Neuronal stem cell (in vitro differentiated cells): ENCODE measurements around the gene GRIP2.
A peak's percentile ranks its signal among the peaks of the same experiment; 100 is the strongest.

Experiments
- DNase-seq: peaks from one replicate; pipeline ENCODE4 v3.0.0-alpha.2; 2013; ENCODE audit warnings: low spot score
- H2AFZ ChIP-seq: one replicate; pipeline ENCODE4 v1.6.1; 2013; ENCODE audit warnings: mild to moderate bottlenecking, low read length, inconsistent platforms
- H2AK5ac ChIP-seq: 2 replicates; pipeline ENCODE4 v1.6.1; 2013; ENCODE audit warnings: low read depth, mild to moderate bottlenecking, inconsistent platforms, low read length, moderate library complexity, mixed read lengths
- H2BK120ac ChIP-seq: 2 replicates; pipeline ENCODE4 v1.6.1; 2013; ENCODE audit warnings: low read depth, mild to moderate bottlenecking, inconsistent platforms, low read length, moderate library complexity, mixed read lengths
- H2BK12ac ChIP-seq: one replicate; pipeline ENCODE4 v1.6.1; 2013; ENCODE audit warnings: low read length, inconsistent platforms
- H2BK15ac ChIP-seq: 2 replicates; pipeline ENCODE4 v1.6.1; 2013; ENCODE audit warnings: mild to moderate bottlenecking, low read length, inconsistent platforms, mixed read lengths
- H2BK5ac ChIP-seq: one replicate; pipeline ENCODE4 v1.6.1; 2013; ENCODE audit warnings: inconsistent platforms, mild to moderate bottlenecking, low read length, moderate library complexity
- H3K14ac ChIP-seq: one replicate; pipeline ENCODE4 v1.6.1; 2013; ENCODE audit warnings: low read length, inconsistent platforms
- H3K18ac ChIP-seq: 2 replicates; pipeline ENCODE4 v1.6.1; 2013; ENCODE audit warnings: low read length, inconsistent platforms
- H3K23ac ChIP-seq: 2 replicates; pipeline ENCODE4 v1.6.1; 2013; ENCODE audit warnings: low read depth, mild to moderate bottlenecking, mixed read lengths, low read length, inconsistent platforms; ENCODE audit not compliant: poor library complexity
- H3K27ac ChIP-seq: replicated peaks from 3 replicates; pipeline ENCODE4 v1.5.1; 2013; ENCODE audit warnings: low read length, inconsistent platforms
- H3K27me3 ChIP-seq, 3 experiments: 2 replicates each; pipeline ENCODE4 v1.6.1; 2013; ENCODE audit warnings: low read length in 3 of 3, mild to moderate bottlenecking in 2 of 3, inconsistent platforms in 1 of 3, low read depth in 1 of 3, mixed read lengths in 1 of 3, moderate library complexity in 1 of 3; ENCODE audit not compliant: control insufficient read depth in 3 of 3, insufficient read depth in 3 of 3
- H3K36me3 ChIP-seq, 2 donors: replicated peaks in 1 of 2; 2 replicates each; pipeline ENCODE4 v1.6.1; 2013; ENCODE audit warnings: low read length in 2 of 2; ENCODE audit not compliant: control insufficient read depth in 2 of 2, insufficient read depth in 2 of 2
- H3K4ac ChIP-seq: 2 replicates; pipeline ENCODE4 v1.6.1; 2013; ENCODE audit warnings: inconsistent platforms, mild to moderate bottlenecking, low read length, moderate library complexity
- H3K4me1 ChIP-seq, 2 donors: 1 replicate in 1 of 2; 2 replicates in 1 of 2; pipeline ENCODE4 v1.6.1; 2013; ENCODE audit warnings: low read length in 2 of 2, low read depth in 1 of 2; ENCODE audit not compliant: control insufficient read depth in 2 of 2, insufficient read depth in 1 of 2
- H3K4me2 ChIP-seq: one replicate; pipeline ENCODE4 v1.6.1; 2013; ENCODE audit warnings: mild to moderate bottlenecking, low read length, inconsistent platforms; ENCODE audit not compliant: insufficient read depth, poor library complexity, severe bottlenecking
- H3K4me3 ChIP-seq, 2 donors: 2 replicates each; pipeline ENCODE4 v1.5.1; 2013; ENCODE audit warnings: low read length in 2 of 2, mild to moderate bottlenecking in 2 of 2, inconsistent platforms in 1 of 2, moderate library complexity in 1 of 2
- H3K79me1 ChIP-seq: one replicate; pipeline ENCODE4 v1.6.1; 2013; ENCODE audit warnings: low read depth, mild to moderate bottlenecking, inconsistent platforms, low read length, moderate library complexity
- H3K9ac ChIP-seq: one replicate; pipeline ENCODE4 v1.6.1; 2013; ENCODE audit warnings: mild to moderate bottlenecking, low read depth, low read length, inconsistent platforms; ENCODE audit not compliant: poor library complexity
- H3K9me3 ChIP-seq, 2 donors: replicated peaks in 1 of 2; 2 replicates each; pipeline versions ENCODE3 to v1.6.1; 2013; ENCODE audit warnings: low read length in 2 of 2, mild to moderate bottlenecking in 2 of 2, inconsistent platforms in 1 of 2, low read depth in 1 of 2, mixed read lengths in 1 of 2, moderate library complexity in 1 of 2; ENCODE audit not compliant: control insufficient read depth in 2 of 2, insufficient read depth in 1 of 2
- H4K8ac ChIP-seq: one replicate; pipeline ENCODE4 v1.6.1; 2013; ENCODE audit warnings: low read depth, mild to moderate bottlenecking, inconsistent platforms, low read length, moderate library complexity
- H4K91ac ChIP-seq: one replicate; pipeline ENCODE4 v1.6.1; 2013; ENCODE audit warnings: low read length, low read depth, mild to moderate bottlenecking, inconsistent platforms; ENCODE audit not compliant: poor library complexity
- WGBS, 2 donors: extraction: QIAGEN DNeasy Blood & Tissue Kit; methylation state at CpG; one replicate each; pipeline ENCODE4 v1.1.7; 2013; ENCODE audit warnings: missing lambda C conversion rate in 2 of 2, mixed read lengths in 1 of 2; ENCODE audit not compliant: insufficient read length in 2 of 2, insufficient replicate concordance in 1 of 2; ENCODE audit errors: extremely low coverage in 2 of 2; 5-methylcytosine and 5-hydroxymethylcytosine counted together

Gene GRIP2

DNA sequence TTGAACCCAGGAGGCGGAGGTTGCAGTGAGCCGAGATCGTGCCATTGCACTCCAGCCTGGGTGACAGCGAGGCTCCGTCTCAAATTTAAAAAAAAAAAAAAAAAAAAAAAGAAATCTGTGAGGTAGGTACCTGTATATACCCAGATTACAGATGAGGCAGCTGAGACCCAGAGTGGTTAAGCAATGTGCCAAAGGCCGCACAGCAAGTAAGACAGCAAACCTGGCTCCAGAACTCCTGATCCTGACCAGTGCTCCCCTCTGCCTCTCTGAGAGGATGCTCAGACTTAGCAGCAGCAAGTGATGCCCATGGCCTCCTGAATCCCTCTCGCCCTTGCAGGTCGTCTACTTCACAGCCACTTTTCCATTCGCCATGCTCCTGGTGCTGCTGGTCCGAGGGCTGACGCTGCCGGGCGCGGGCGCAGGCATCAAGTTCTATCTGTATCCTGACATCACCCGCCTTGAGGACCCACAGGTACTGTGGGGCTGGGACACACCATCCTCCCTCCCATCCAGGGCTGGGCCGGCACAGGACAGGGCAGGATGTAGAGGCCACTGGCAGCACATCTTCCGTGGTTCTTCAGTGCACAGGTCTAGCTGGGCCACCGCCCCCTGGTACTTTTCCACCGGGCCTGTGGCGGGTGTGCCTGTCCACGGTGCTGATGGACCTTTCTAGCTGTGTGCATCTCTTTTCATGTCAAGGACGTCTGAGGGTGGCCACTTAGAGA, 73.8 kb downstream of the GRIP2 start:
- H2BK15ac ChIP-seq, result no peak overlapping the region

DNA sequence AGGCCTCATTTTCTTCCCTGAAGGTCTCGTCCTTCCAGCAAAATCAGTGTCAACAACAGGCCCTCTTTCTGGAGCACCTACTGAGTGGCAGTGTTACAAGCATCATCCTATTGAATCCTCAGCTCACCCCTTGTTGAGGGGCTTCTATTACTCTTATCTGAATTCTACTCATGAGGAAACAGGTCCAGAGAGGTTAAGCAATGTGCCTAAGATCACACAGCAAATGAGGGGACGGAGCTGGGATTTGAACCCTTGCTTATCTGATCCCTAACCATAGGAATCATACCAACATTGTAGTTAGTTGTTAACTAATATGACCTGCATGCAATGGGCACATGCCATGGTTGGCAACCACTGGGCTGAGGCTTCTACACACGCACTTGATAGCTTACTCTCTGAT, 74.7 kb downstream of the GRIP2 start:
- no peak overlapping the region for H2AFZ ChIP-seq
- no peak for DNase-seq
- peaks cover 0 to 53% of the 10 kb centered on the region in 2 donors for H3K36me3 ChIP-seq
- H3K27ac ChIP-seq, result no peak overlapping the region
- WGBS, 2 donors, result no CpG with 5 or more reads among the region's 3 CpGs
- no peaks in the 10 kb centered on the region for H3K27me3 ChIP-seq
- no peak overlapping the region for H3K4ac ChIP-seq
- no peak overlapping the region for H2BK15ac ChIP-seq
- H3K9ac ChIP-seq, result no peak overlapping the region
- no peak overlapping the region for H2BK12ac ChIP-seq
- no peak overlapping the region for H2AK5ac ChIP-seq
- H4K91ac ChIP-seq, result no peak overlapping the region
- no peaks in the 10 kb centered on the region for H3K79me1 ChIP-seq
- no peaks in the 10 kb centered on the region for H3K9me3 ChIP-seq
- no peak overlapping the region for H3K23ac ChIP-seq
- no peak overlapping the region for H3K18ac ChIP-seq
- H4K8ac ChIP-seq, result no peak overlapping the region
- H2BK120ac ChIP-seq, result no peak overlapping the region
- no peak overlapping the region for H3K4me3 ChIP-seq
- H3K4me1 ChIP-seq, result peaks cover 2 to 15% of the 10 kb centered on the region in 2 donors
- no peak overlapping the region for H2BK5ac ChIP-seq
- H3K14ac ChIP-seq, result no peak overlapping the region
- no peak overlapping the region for H3K4me2 ChIP-seq

More for the DNA sequence above, 73.8 kb downstream of the GRIP2 start:
- no peak overlapping the region for H4K91ac ChIP-seq
- H3K23ac ChIP-seq, result no peak overlapping the region
- H4K8ac ChIP-seq, result no peak overlapping the region
- H2AFZ ChIP-seq, result no peak overlapping the region
- peaks cover 0 to 45% of the 10 kb centered on the region in 2 donors for H3K36me3 ChIP-seq
- H3K27me3 ChIP-seq, result no peaks in the 10 kb centered on the region
- H3K79me1 ChIP-seq, result no peaks in the 10 kb centered on the region
- no peak overlapping the region for H3K4me2 ChIP-seq
- H3K4ac ChIP-seq, result no peak overlapping the region
- H2BK5ac ChIP-seq, result no peak overlapping the region
- H3K18ac ChIP-seq, result no peak overlapping the region
- peaks cover 2 to 14% of the 10 kb centered on the region in 2 donors for H3K4me1 ChIP-seq
- no peak overlapping the region for H3K4me3 ChIP-seq
- no peak overlapping the region for H3K9ac ChIP-seq
- no peak overlapping the region for H2BK12ac ChIP-seq
- no peak overlapping the region for H2BK120ac ChIP-seq
- H2AK5ac ChIP-seq, result no peak overlapping the region
- no CpG with 5 or more reads among the region's 23 CpGs for WGBS, 2 donors
- no peak overlapping the region for H3K14ac ChIP-seq
- DNase-seq, result no peak
- no peaks in the 10 kb centered on the region for H3K9me3 ChIP-seq
- no peak overlapping the region for H3K27ac ChIP-seq

DNA sequence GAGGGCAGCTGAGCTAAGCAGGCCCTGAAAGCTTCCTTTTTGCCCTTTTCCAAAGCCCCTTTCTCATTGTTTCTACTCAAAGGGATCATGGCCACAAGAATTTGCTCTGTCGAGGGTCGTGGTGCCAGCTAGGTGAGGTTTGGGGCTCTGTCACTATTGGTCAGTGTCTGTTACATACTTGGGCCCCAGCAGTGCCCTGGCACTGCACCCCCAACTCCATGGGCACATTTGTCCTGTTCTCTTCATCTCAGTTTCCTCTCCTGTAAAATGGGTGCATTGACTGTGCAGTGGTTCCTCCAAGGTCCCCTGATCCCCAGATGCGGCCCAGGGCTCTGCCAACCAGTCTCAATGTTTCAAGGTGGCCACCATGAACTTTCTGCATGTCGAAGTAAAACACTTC, 75.6 kb downstream of the GRIP2 start:
- no peak overlapping the region for H2BK120ac ChIP-seq
- no peak overlapping the region for H4K8ac ChIP-seq
- no peak overlapping the region for H3K18ac ChIP-seq
- no peak overlapping the region for H3K4me2 ChIP-seq
- H3K14ac ChIP-seq, result no peak overlapping the region
- H2BK12ac ChIP-seq, result no peak overlapping the region
- H2BK15ac ChIP-seq, result no peak overlapping the region
- no peak overlapping the region for H2AFZ ChIP-seq
- H2BK5ac ChIP-seq, result no peak overlapping the region
- H3K9me3 ChIP-seq, result no peaks in the 10 kb centered on the region
- no peak overlapping the region for H3K9ac ChIP-seq
- no peak overlapping the region for H4K91ac ChIP-seq
- H2AK5ac ChIP-seq, result no peak overlapping the region
- H3K79me1 ChIP-seq, result no peaks in the 10 kb centered on the region
- WGBS, 2 donors, result no CpG with 5 or more reads among the region's 4 CpGs
- no peak overlapping the region for H3K4me3 ChIP-seq
- H3K36me3 ChIP-seq, result peaks cover 0 to 60% of the 10 kb centered on the region in 2 donors
- H3K27me3 ChIP-seq, result no peaks in the 10 kb centered on the region
- H3K23ac ChIP-seq, result no peak overlapping the region
- H3K4ac ChIP-seq, result no peak overlapping the region
- peaks cover 2 to 15% of the 10 kb centered on the region in 2 donors for H3K4me1 ChIP-seq
- no peak overlapping the region for H3K27ac ChIP-seq
- DNase-seq, result no peak

DNA sequence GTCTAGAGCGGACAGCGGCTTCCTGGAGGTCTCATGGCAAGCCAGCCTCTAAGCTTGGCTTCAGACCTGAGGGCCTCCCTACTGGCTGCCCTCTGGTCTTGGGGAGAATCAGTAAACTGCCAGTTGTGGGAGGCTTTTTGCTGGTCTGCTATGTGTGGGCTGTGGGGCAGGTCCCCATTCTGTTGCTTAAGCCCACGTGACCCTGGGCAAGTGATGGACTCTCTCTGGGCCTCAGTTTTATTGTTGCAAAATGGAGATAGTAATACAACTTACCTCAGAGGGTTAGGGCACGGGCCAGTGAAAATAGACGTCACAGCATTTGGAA, 76.0 kb downstream of the GRIP2 start:
- Histone ChIP-seq H3K18ac (no peak overlapping the region), H2AFZ (no peak overlapping the region), H2BK15ac (no peak overlapping the region), H3K4me1 (peaks cover 2 to 15% of the 10 kb centered on the region in 2 donors), H2BK12ac (no peak overlapping the region), H2AK5ac (no peak overlapping the region), H3K14ac (no peak overlapping the region), H3K79me1 (no peaks in the 10 kb centered on the region), H3K27me3 (no peaks in the 10 kb centered on the region), H4K91ac (no peak overlapping the region), H3K23ac (no peak overlapping the region), H3K27ac (no peak overlapping the region), H3K9me3 (no peaks in the 10 kb centered on the region), H3K9ac (no peak overlapping the region), H2BK120ac (no peak overlapping the region), H3K4me2 (no peak overlapping the region), H3K4me3 (no peak overlapping the region), H3K36me3 (peaks cover 0 to 59% of the 10 kb centered on the region in 2 donors), H3K4ac (no peak overlapping the region), H4K8ac (no peak overlapping the region), H2BK5ac (peak overlapping the region; percentile 58)
- whole genome bisulfite sequencing, 2 donors, result no CpG with 5 or more reads among the region's 5 CpGs
- DNase-seq, result no peak
